ENCODE data around the gene EFR3B.

The EFR3B gene

GRCh38 chr2:25068217-25068616, 26.3 kb downstream of the EFR3B start:
- in situ Hi-C loops (cut with HindIII; ENCODE audit: low sequenced_read_pairs) = no loop called here

- in situ Hi-C loops (cut with HindIII; ENCODE audit: low sequenced_read_pairs) = no loop called here
These were observed 30.1 kb downstream of the EFR3B start for GRCh38 chr2:25071966-25072365.

DNA sequence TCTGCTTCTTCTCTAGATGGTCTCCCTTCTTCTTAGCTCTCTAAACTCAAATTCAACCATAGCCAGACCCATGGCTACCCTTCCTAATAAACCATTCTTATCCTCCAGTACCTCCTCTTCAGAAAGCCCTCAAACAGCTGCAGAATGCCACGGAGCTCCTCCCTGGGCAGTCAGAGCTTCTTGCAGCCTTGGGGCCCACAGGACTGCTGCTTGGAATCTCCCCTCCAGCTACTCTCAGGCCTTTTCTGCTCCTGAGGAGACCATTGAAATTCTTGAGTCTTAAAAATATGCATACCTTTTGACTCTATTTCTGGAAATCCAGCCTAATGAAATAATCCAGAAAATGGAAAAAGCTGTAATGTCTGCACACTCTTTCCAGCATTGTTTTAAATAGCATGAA, 30.7 kb downstream of the EFR3B start:
- in situ Hi-C loops (cut with HindIII; ENCODE audit: low sequenced_read_pairs) = no loop called here

DNA sequence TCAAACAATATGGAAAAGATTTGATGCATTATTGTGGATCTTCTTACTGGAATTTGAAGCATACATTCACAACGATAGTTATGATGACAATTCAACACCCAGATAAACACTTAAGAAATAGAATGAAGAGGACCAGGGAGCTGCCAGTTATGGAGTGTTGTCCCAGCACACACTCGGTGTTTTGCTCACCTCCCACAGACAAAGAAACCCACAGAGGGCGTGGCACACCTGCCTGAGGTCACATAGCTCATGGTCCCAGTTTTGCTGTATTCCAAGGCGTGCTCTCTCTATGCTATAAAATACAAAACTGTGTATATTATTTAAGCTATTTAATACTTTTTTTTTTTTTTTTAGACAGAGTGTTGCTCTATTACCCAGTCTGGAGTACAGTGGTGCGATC, 31.1 kb downstream of the EFR3B start:
- in situ Hi-C loops (cut with HindIII; ENCODE audit: low sequenced_read_pairs) = no loop called here

GRCh38 chr2:25073914-25074313, 32.0 kb downstream of the EFR3B start:
- in situ Hi-C loops (cut with HindIII; ENCODE audit: low sequenced_read_pairs) = no loop called here

GRCh38 chr2:25074826-25075225, 33.0 kb downstream of the EFR3B start:
- in situ Hi-C loops (cut with HindIII; ENCODE audit: low sequenced_read_pairs) = no loop called here

DNA sequence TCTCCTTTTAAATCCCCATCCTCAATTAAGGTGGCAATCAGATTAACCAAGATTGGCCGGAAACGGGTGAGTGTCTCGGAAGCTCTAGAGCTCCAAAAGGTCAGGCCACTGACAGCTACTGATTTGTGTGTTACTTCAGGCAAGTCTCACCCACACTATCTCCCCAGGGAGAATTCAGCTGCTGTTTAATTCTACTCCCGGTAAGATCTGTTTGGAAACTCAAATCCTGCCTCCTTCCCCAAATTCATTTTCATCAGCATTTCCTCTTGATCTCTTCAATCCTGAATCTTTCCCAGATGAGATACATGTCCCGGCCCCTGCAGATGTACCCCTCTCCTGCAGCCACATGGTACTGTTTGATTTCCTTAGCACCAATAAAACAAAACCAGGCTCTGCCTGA, 34.9 kb downstream of the EFR3B start:
- in situ Hi-C loops (cut with HindIII; ENCODE audit: low sequenced_read_pairs) = no loop called here

DNA sequence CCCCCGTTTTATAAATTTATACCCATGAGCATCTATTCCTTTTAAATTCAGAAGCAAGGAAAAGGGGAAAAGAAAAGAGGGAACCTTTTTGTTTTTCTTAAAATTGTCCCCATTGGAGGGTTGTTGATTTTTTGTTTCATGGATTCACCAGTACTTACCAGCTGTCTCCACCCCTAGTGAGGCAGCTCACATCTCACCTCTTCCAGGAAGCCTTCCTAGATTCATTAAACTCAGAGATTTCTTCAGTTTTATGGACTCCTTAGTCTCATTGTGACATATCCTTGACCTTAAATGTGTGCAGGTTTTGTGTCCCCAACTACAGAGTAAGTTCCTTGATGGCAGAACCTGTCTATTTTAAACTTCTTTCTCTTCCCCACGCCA, 35.9 kb downstream of the EFR3B start:
- in situ Hi-C loops (cut with HindIII; ENCODE audit: low sequenced_read_pairs) = no loop called here

DNA sequence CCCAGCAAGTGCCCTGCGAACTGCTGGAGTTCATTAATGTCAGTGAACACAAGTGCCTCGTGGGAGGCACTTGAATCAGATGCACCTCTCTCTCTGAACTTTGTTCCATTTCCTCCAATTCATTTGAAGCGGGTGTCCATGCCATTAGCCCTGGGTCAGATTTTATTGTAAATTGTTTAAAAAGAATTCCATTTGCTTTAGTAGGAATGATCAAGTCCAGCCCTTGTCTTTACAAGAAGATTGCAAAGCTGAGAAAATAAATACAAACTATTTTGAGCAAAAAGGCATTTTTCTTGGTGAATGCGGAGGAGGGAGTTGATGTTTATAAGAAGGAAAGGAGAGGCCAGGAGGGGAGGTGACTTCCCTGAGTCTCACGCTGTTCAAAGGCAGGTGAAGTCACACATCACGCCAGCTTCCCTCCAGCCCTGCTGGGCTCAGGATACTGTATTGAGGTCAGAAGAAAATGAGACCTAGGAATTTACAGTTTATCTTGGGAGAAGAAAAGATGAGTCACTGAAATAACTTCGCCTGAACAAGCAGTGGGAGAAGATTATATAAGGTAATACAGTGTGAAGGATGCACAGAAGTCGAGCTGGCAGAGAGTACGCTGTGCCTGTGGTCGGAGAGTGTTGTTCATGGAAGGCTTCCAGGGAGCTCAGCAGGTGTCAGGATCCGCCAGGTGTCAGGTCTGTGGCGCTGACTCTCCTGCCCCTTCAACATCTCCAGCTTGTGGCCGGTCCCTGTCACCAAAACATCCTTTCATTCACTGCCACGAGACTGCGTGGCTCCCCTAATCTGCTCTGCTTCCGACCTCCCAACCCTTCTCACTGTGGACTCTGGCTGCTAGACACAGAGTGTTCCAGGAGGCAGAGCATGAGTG, 36.5 kb downstream of the EFR3B start:
- in situ Hi-C loops (cut with HindIII; ENCODE audit: low sequenced_read_pairs) = no loop called here

DNA sequence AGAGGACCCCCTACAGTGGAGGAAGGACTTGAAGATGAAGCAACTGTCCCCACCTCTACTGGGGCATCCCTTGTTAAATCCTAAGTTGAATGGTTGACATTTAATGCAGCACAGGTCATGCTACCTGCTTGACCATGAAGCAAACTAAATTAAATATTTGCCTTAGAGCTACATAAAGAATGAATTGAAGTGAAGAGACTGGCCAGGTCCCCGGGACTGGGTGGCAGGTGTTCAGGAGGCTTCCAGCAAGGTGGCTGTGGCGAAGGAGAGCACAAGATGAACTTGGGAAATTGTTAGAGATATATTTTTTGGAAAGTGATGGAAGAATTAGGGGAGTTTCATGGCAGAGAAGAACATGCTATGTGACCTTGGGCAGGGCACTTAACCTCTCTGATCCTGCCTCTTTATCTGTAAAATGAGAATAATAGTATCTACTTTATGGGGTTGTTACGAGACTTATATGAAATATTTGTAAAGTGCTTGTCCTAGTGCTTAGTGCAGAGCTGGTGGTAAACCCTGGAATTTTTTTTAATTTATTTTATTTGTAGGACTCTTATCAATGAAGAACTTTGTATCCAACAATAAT, 37.3 kb downstream of the EFR3B start:
- in situ Hi-C loops (cut with HindIII; ENCODE audit: low sequenced_read_pairs) = no loop called here

DNA sequence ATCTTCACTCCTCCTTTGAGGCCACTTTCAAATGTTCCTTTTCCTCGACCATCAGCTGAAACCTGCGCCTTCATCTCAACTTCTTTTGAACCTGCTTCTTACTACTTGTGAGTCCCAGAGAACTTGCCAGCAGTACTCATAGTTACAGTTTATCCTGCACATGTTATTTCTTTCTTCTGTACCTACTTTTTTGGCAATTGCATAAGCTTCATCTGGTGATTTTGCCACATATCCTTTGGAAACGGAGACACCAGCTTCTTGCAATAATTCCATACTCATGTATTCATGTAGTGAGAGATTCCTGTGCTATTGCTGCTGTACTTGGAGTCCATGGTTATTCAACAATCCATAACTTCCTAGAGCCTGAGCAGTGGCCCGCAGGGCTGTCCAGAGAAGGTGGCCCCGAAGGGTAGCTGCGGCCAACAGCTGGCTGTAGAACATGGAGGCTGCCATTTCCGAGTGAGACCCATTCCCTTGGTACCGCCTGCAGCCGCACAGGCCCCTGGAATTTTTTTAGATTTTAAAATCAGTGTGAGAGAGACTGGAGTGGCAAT, 39.4 kb downstream of the EFR3B start:
- in situ Hi-C loops (cut with HindIII; ENCODE audit: low sequenced_read_pairs) = no loop called here

DNA sequence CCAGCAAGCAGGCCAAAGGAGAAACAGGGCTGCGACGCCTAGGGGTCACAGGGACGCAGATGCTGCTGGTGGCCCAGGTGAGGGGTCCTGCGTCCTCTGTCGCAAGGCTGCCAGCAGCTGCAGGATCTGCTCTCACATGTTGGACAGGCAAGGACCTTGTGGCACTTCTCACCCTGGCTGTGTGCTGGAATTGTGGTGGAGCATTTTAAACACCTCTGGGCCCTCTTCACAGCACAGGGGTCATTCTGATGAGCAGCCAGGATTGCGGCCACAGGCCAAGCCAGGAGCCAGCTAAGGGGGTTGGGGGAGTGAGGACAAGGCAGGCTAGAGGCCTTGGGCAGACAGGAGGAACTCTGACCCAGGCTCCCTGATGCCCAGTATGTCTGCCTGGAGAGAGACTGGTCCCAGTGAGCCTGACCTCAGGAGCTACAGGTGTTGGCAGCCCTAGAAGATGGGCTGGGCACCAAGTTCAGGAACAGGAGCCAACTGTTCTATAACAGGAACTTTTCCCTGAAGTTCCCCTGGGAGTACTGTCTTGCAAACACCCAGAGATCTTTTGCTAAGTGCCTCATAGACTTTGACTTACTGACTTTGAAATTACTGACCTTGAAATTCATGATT, 40.2 kb downstream of the EFR3B start:
- in situ Hi-C loops (cut with HindIII; ENCODE audit: low sequenced_read_pairs) = no loop called here

DNA sequence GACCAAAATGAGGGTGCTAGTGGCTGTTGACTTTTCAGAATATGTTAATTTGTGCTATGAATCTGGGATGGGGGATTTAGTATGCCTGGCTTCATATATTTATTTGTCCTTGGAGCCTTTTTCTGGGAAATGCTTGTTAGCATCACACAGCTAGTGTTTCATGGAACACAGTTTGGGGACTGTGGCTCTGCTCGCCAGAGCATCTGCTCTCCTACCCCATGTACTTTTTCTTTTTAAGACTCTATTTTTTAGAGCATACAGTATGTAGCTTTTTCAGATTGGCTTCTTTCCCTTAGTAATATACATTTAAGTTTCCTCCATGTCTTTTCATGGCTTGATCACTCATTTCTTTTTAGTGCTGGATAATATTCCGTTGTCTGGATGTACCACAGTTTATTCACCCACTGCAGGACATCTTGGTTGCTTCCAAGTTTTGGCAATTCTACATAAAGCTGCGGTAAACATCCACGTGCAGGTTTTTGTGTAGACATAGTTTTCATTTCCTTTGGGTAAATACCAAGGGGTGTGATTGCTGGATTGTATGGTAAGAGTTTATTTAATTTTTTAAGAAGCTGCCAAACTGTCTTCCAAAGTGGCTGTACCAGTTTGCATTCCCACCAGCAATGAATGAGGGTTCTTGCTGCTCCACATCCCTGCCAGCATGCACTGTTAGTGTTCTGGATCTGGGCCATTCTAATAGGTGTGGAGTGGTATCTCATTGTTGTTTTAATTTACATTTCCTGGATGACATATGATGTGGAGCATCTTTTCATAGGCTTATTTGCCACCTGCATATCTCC, 44.1 kb downstream of the EFR3B start:
- in situ Hi-C loops (cut with HindIII; ENCODE audit: low sequenced_read_pairs) = no loop called here

DNA sequence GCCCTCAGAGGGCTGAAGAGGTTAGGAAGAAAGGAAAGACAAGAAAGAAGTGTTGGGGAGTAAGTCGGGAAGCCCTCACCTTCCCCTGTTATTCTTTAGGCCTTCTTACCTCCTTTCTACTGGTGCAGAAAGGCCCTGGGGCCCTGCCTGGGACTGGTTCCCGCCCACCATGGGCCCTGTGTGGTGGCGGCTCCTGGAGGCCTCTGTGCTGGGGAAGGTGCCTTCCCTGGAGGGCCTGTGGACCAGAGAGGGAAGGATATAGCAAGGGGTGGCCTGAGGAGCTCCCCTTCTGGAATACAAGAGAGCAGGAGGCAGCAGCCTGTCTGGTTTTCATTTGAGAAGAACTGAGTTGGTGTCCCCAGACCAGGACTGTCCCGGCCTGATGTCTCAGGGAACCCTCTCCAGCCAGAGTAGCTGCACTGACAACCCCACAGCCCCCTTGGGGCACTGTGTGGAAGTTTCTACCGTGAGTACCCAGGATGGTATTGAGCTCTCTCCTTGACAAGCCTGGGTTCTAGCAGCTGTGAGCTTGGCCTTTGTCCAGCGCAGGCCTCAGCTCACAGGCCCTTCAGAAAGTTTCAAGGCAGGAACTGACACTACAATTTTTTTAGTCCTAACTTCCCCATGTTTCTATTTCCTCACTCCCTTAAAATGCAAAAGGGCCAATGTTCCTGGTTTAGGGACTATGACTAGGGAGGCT, 47.1 kb downstream of the EFR3B start:
- in situ Hi-C loops (cut with HindIII; ENCODE audit: low sequenced_read_pairs) = no loop called here

GRCh38 chr2:25089605-25090315, 47.9 kb downstream of the EFR3B start:
- in situ Hi-C loops (cut with HindIII; ENCODE audit: low sequenced_read_pairs) = no loop called here

DNA sequence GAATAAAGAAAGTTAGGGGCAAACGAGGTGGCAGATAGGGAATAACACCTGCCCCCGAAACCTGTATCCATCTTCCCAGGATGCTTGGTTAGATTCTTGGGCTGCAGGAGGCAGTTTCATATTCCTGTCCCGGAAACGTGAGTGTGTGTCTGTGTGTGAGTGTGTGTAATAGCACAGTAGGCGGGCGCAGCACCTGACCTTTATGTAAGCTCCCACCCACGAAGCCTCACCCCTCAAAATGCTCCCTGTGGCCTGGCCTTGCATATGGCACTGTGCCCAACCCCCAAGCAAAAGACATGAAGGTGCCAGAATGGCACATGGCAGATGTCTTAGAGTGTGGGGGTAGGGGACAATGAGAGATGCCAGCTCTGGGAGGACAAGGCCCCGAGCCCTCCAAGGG, 48.9 kb downstream of the EFR3B start:
- in situ Hi-C loops (cut with HindIII; ENCODE audit: low sequenced_read_pairs) = no loop called here

DNA sequence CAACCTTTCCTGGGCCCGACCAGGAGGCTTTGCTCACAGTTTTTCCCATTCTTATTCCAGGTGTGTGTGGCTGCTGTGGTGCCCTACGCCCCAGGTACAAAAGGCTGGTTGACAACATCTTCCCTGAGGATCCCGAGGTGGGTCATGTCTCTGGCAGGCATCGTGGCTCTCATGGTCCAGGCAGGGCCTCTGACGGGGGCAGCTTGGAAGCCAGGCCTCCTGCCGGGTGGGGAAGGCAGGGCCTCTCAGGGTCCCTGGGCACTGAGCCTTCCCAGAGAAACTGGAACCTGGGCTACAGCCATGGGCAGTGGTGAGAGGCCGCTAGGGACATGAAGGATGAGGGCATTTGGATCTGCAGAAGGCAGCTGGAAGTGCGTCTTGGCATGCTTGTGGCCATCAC, 49.4 kb downstream of the EFR3B start:
- in situ Hi-C loops (cut with HindIII; ENCODE audit: low sequenced_read_pairs) = no loop called here

GRCh38 chr2:25098056-25098455, 56.2 kb downstream of the EFR3B start:
- in situ Hi-C loops (cut with HindIII; ENCODE audit: low sequenced_read_pairs) = no loop called here

GRCh38 chr2:25098670-25099486, 57.0 kb downstream of the EFR3B start:
- in situ Hi-C loops (cut with HindIII; ENCODE audit: low sequenced_read_pairs) = no loop called here

Measured in DLD1 (cell line).